Vagina (tissue), 2 donors: Measurements from ENCODE around the gene DDX54. TPM values are rescaled to one million over a fixed set of nuclear protein-coding genes. Genes with fewer than 3 reads are reported as not detected.

ENCODE experiments used
- DNase-seq, 2 donors: peaks; one replicate each; pipeline ENCODE4 v3.0.0-alpha.2; 2017; ENCODE audit errors: extremely low spot score in 2 of 2
- H3K27ac ChIP-seq: fragments of 200-600 bp; sonication (generic); one replicate; pipeline ENCODE4 v1.5.1; 2019
- H3K27me3 ChIP-seq: fragments of 200-600 bp; sonication (generic); one replicate; pipeline ENCODE4 v1.5.1; 2019
- H3K36me3 ChIP-seq, 2 donors: fragments of 200-600 bp; sonication (generic); one replicate each; pipeline ENCODE4 v1.5.1; 2017 to 2019
- H3K4me1 ChIP-seq: fragments of 200-600 bp; sonication (generic); one replicate; pipeline ENCODE4 v1.5.1; 2019
- H3K4me3 ChIP-seq, 2 donors: fragments of 200-600 bp; sonication (generic); 1 replicate in 1 of 2; 2 replicates in 1 of 2; pipeline ENCODE4 v1.5.1; 2016 to 2019
- H3K9me3 ChIP-seq: fragments of 200-600 bp; sonication (generic); one replicate; pipeline ENCODE4 v1.5.1; 2019
- CTCF ChIP-seq, 3 experiments: fragments of 450-650 bp in 2 of 3; fragments of 200-600 bp in 1 of 3; sonication (generic) in 1 of 3; IDR thresholded peaks; one replicate each; pipeline ENCODE4 v1.5.1; 2017 to 2019; ENCODE audit warnings: antibody characterized with exemption in 3 of 3, mild to moderate bottlenecking in 2 of 3, moderate library complexity in 2 of 3
- POLR2A ChIP-seq, 2 donors: fragments of 450-650 bp; IDR thresholded peaks; one replicate each; pipeline ENCODE4 v1.6.1; 2017; ENCODE audit warnings: antibody characterized with exemption in 2 of 2, mild to moderate bottlenecking in 2 of 2, moderate library complexity in 2 of 2
- POLR2AphosphoS5 ChIP-seq, 2 donors: sonication (generic); formaldehyde crosslinking; IDR thresholded peaks; one replicate each; pipeline ENCODE4 v1.9.0; 2017; ENCODE audit warnings: antibody characterized with exemption in 2 of 2, mild to moderate bottlenecking in 2 of 2, low read depth in 1 of 2; ENCODE audit not compliant: insufficient read depth in 1 of 2
- intact Hi-C: fragments of 100-400 bp; cut with DNase I; formaldehyde crosslinking; loops from one replicate; pipeline ENCODE4 v1.15.1; 2023
- total RNA-seq: library from RNA; depleted of rRNA; stranded (reverse); fragments of >200 nt; gene quantifications from one replicate; pipeline ENCODE4 v1.2.3, GENCODE V29; 2016

Gene DDX54
- total RNA-seq, 1 donor from 2014 or later = 52.5 TPM

GRCh38 chr12:113114447-113115178 lies 70.7 kb downstream of the DDX54 start:
- intact Hi-C loops = no loop called here
- no peaks in the 10 kb centered on the region for H3K9me3 ChIP-seq
- H3K27ac ChIP-seq = no peak overlapping the region
- TF ChIP-seq POLR2AphosphoS5 (IDR thresholded peaks at IDR 0.05; ENCODE audit: insufficient read depth in 1 of 2, low read depth in 1 of 2) (no peak), POLR2A (IDR thresholded peaks at IDR 0.05) (no peak), CTCF (IDR thresholded peaks at IDR 0.05) (no peak)
- H3K4me1 ChIP-seq = no peaks in the 10 kb centered on the region
- no peaks in the 10 kb centered on the region for H3K27me3 ChIP-seq
- H3K36me3 ChIP-seq = no peaks in the 10 kb centered on the region
- no peak for DNase-seq
- H3K4me3 ChIP-seq = no peak overlapping the region

- no peaks in the 10 kb centered on the region for H3K4me1 ChIP-seq
- no peaks in the 10 kb centered on the region for H3K36me3 ChIP-seq
- H3K27ac ChIP-seq = no peak overlapping the region
- H3K27me3 ChIP-seq = no peaks in the 10 kb centered on the region
- intact Hi-C loops = no loop called here
- no peak overlapping the region for H3K4me3 ChIP-seq
- DNase-seq = no peak
- H3K9me3 ChIP-seq = no peaks in the 10 kb centered on the region
- TF ChIP-seq POLR2AphosphoS5 (IDR thresholded peaks at IDR 0.05; ENCODE audit: insufficient read depth in 1 of 2, low read depth in 1 of 2) (no peak), CTCF (IDR thresholded peaks at IDR 0.05) (no peak), POLR2A (IDR thresholded peaks at IDR 0.05) (no peak)
These were observed 71.9 kb downstream of the DDX54 start for GRCh38 chr12:113113397-113113796.

- Histone ChIP-seq H3K4me3 (no peak overlapping the region), H3K4me1 (no peaks in the 10 kb centered on the region), H3K36me3 (no peaks in the 10 kb centered on the region), H3K9me3 (no peaks in the 10 kb centered on the region), H3K27ac (no peak overlapping the region), H3K27me3 (no peaks in the 10 kb centered on the region)
- intact Hi-C loops = no loop called here
- TF ChIP-seq CTCF (IDR thresholded peaks at IDR 0.05) = no peak
- TF ChIP-seq POLR2A (IDR thresholded peaks at IDR 0.05) = no peak
- TF ChIP-seq POLR2AphosphoS5 (IDR thresholded peaks at IDR 0.05; ENCODE audit: insufficient read depth in 1 of 2, low read depth in 1 of 2) = no peak
- DNase-seq = no peak
These were observed 73.0 kb downstream of the DDX54 start for GRCh38 chr12:113112043-113112899.

GRCh38 chr12:113111247-113111646 lies 74.0 kb downstream of the DDX54 start:
- Histone ChIP-seq H3K36me3 (no peaks in the 10 kb centered on the region), H3K9me3 (no peaks in the 10 kb centered on the region), H3K4me3 (no peak overlapping the region), H3K4me1 (no peaks in the 10 kb centered on the region), H3K27me3 (no peaks in the 10 kb centered on the region), H3K27ac (no peak overlapping the region)
- intact Hi-C loops = no loop called here
- DNase-seq = no peak
- no peak for TF ChIP-seq CTCF (IDR thresholded peaks at IDR 0.05)
